ENCODE data around the gene COL4A2. TPM values are rescaled to one million over a fixed set of nuclear protein-coding genes. Genes with fewer than 3 reads are reported as not detected.
"Not testable (repeated sequence)": the region's sequence is repeated elsewhere in the genome, so short reads cannot be mapped to it uniquely, and the experiment has no call there.

The COL4A2 gene
- total and polyA plus RNA-seq, 4 donors, result 8.0 to 45.2 (median 40.3) TPM

- Histone ChIP-seq H3K36me3 (ENCODE audit: control insufficient read depth in 4 of 4, insufficient read depth in 3 of 4, low read depth in 1 of 4, low read length in 3 of 4) (no peaks in the 10 kb centered on the region), H3K4me3 (ENCODE audit: low read depth in 1 of 3, low read length in 3 of 3) (no peak overlapping the region), H3K9ac (ENCODE audit: low read depth in 1 of 2, low read length in 2 of 2) (no peak overlapping the region), H3K9me3 (ENCODE audit: control insufficient read depth in 4 of 4, low read length in 3 of 4) (no peaks in the 10 kb centered on the region), H3K27ac (ENCODE audit: low read depth in 1 of 2, low read length in 2 of 2) (no peak overlapping the region), H3K4me1 (ENCODE audit: control insufficient read depth in 4 of 4, insufficient read depth in 4 of 4, low read length in 3 of 4) (peaks cover 0 to 7% (median 2%) of the 10 kb centered on the region in 4 donors), H3K27me3 (ENCODE audit: control insufficient read depth in 4 of 4, insufficient read depth in 4 of 4, low read length in 3 of 4) (no peaks in the 10 kb centered on the region)
- 94% methylated on average over 24 of the region's 24 CpGs for WGBS
- TF ChIP-seq FOXA2 (IDR thresholded peaks at IDR 0.05) (no peak), JUND (IDR thresholded peaks at IDR 0.05) (no peak)
- no peak for DNase-seq (ENCODE audit: low spot score)
Observed at GRCh38 chr13:110450016-110450900, 143.2 kb downstream of the COL4A2 start.

GRCh38 chr13:110450941-110451730 lies 144.1 kb downstream of the COL4A2 start:
- Histone ChIP-seq H3K9me3 (ENCODE audit: control insufficient read depth in 4 of 4, low read length in 3 of 4) (no peaks in the 10 kb centered on the region), H3K9ac (ENCODE audit: low read depth in 1 of 2, low read length in 2 of 2) (no peak overlapping the region), H3K4me1 (ENCODE audit: control insufficient read depth in 4 of 4, insufficient read depth in 4 of 4, low read length in 3 of 4) (peaks cover 0 to 10% (median 5%) of the 10 kb centered on the region in 4 donors), H3K27me3 (ENCODE audit: control insufficient read depth in 4 of 4, insufficient read depth in 4 of 4, low read length in 3 of 4) (no peaks in the 10 kb centered on the region), H3K27ac (ENCODE audit: low read depth in 1 of 2, low read length in 2 of 2) (no peak overlapping the region), H3K4me3 (ENCODE audit: low read depth in 1 of 3, low read length in 3 of 3) (no peak overlapping the region), H3K36me3 (ENCODE audit: control insufficient read depth in 4 of 4, insufficient read depth in 3 of 4, low read depth in 1 of 4, low read length in 3 of 4) (no peaks in the 10 kb centered on the region)
- TF ChIP-seq, protein P1, sequence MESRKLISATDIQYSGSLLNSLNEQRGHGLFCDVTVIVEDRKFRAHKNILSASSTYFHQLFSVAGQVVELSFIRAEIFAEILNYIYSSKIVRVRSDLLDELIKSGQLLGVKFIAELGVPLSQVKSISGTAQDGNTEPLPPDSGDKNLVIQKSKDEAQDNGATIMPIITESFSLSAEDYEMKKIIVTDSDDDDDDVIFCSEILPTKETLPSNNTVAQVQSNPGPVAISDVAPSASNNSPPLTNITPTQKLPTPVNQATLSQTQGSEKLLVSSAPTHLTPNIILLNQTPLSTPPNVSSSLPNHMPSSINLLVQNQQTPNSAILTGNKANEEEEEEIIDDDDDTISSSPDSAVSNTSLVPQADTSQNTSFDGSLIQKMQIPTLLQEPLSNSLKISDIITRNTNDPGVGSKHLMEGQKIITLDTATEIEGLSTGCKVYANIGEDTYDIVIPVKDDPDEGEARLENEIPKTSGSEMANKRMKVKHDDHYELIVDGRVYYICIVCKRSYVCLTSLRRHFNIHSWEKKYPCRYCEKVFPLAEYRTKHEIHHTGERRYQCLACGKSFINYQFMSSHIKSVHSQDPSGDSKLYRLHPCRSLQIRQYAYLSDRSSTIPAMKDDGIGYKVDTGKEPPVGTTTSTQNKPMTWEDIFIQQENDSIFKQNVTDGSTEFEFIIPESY (IDR thresholded peaks at IDR 0.05), result no peak
- TF ChIP-seq CTCF (IDR thresholded peaks at IDR 0.05; ENCODE audit: low read depth, low read length, missing input control) (no peak), NR2F2 (IDR thresholded peaks at IDR 0.05) (no peak), HNF4G (IDR thresholded peaks at IDR 0.05) (no peak), TAF1 (conservative IDR thresholded peaks at IDR 0.05) (no peak), YY1 (IDR thresholded peaks at IDR 0.05) (no peak), FOXA1 (IDR thresholded peaks at IDR 0.05) (no peak), ATF3 (IDR thresholded peaks at IDR 0.05) (no peak), RAD21 (IDR thresholded peaks at IDR 0.05) (no peak), EGR1 (IDR thresholded peaks at IDR 0.05; ENCODE audit: low read depth in 2 of 2) (no peak), MAX (IDR thresholded peaks at IDR 0.05) (no peak), JUND (IDR thresholded peaks at IDR 0.05) (no peak), FOXA2 (IDR thresholded peaks at IDR 0.05) (no peak)
- DNase-seq (ENCODE audit: low spot score), result no peak
- 91% methylated on average over 12 of the region's 12 CpGs for WGBS

GRCh38 chr13:110453091-110453490 lies 146.0 kb downstream of the COL4A2 start:
- H3K4me1 ChIP-seq (ENCODE audit: control insufficient read depth in 4 of 4, insufficient read depth in 4 of 4, low read length in 3 of 4), result peaks cover 0 to 11% (median 5%) of the 10 kb centered on the region in 4 donors
- not testable (repeated sequence) for DNase-seq (ENCODE audit: low spot score); H3K36me3 ChIP-seq (ENCODE audit: control insufficient read depth in 4 of 4, insufficient read depth in 3 of 4, low read depth in 1 of 4, low read length in 3 of 4); H3K27ac ChIP-seq (ENCODE audit: low read depth in 1 of 2, low read length in 2 of 2); H3K9me3 ChIP-seq (ENCODE audit: control insufficient read depth in 4 of 4, low read length in 3 of 4); H3K4me3 ChIP-seq (ENCODE audit: low read depth in 1 of 3, low read length in 3 of 3); H3K27me3 ChIP-seq (ENCODE audit: control insufficient read depth in 4 of 4, insufficient read depth in 4 of 4, low read length in 3 of 4); H3K9ac ChIP-seq (ENCODE audit: low read depth in 1 of 2, low read length in 2 of 2)
- WGBS, result 96% methylated on average over 11 of the region's 11 CpGs

All from liver (tissue), 9 donors.